Stimulated activated naive B cell treated with anti-CD40 and anti-IgM and Interleukin-4, amounts not matched to agents 10 μg/mL and 1 μg/mL and 100 μg/mL, for 72 hours (primary cell): Measurements from ENCODE around the gene GRWD1.

Experiments
- ATAC-seq, 2 donors: fragments of 150-1000 bp; cut with Tn5 transposase; replicated peaks; 2 replicates each; pipeline ENCODE4 v1.10.0; 2021; ENCODE audit warnings: moderate library complexity in 1 of 2
- DNase-seq: peaks from one replicate; pipeline ENCODE4 v3.0.0; 2021
- H3K27ac Mint-ChIP-seq: one replicate; pipeline ENCODE4 v1.8.0; 2022; ENCODE audit warnings: mild to moderate bottlenecking, mixed read lengths
- H3K27me3 Mint-ChIP-seq, 2 donors: one replicate each; pipeline ENCODE4 v1.8.0; 2022; ENCODE audit warnings: mixed read lengths in 2 of 2
- H3K36me3 Mint-ChIP-seq, 2 donors: one replicate each; pipeline ENCODE4 v1.8.0; 2022; ENCODE audit warnings: mixed read lengths in 2 of 2, mild to moderate bottlenecking in 1 of 2
- H3K4me1 Mint-ChIP-seq, 2 donors: one replicate each; pipeline ENCODE4 v1.8.0; 2022; ENCODE audit warnings: mixed read lengths in 2 of 2, mild to moderate bottlenecking in 1 of 2
- H3K4me3 Mint-ChIP-seq, 2 donors: one replicate each; pipeline ENCODE4 v1.8.0; 2022; ENCODE audit warnings: mild to moderate bottlenecking in 2 of 2, mixed read lengths in 2 of 2, moderate library complexity in 1 of 2
- H3K9me3 Mint-ChIP-seq, 2 donors: one replicate each; pipeline ENCODE4 v1.8.0; 2022; ENCODE audit warnings: mixed read lengths in 2 of 2, mild to moderate bottlenecking in 1 of 2

GRWD1 gene

DNA sequence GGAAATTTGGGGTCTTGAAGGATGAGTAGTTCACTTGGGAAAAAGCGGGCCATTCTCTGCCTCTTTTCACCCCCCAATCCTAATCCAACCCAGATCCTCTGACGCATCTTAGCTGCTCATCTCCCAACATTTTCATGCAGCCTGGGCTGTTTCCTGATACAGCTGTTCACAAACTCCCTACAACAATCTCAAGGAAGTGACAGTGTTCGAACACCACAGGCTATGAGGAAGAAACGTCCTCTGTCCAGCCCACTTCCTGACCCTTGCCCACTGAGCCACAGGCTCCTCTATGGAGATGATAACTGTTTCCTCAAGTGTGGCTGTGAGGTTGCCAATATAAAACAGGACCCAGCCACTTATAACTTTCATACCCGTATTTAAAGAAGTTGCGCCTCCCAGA lies 49.6 kb downstream of the GRWD1 start:
- Mint-ChIP-seq H3K36me3 (peaks cover 2 to 6% of the 10 kb centered on the region in 2 donors), H3K9me3 (peaks cover 6 to 8% of the 10 kb centered on the region in 2 donors), H3K27ac (no peak overlapping the region), H3K4me1 (peaks cover 29 to 45% of the 10 kb centered on the region in 2 donors), H3K4me3 (no peak overlapping the region), H3K27me3 (peaks cover 54 to 73% of the 10 kb centered on the region in 2 donors)
- no peak for ATAC-seq
- no peak for DNase-seq

DNA sequence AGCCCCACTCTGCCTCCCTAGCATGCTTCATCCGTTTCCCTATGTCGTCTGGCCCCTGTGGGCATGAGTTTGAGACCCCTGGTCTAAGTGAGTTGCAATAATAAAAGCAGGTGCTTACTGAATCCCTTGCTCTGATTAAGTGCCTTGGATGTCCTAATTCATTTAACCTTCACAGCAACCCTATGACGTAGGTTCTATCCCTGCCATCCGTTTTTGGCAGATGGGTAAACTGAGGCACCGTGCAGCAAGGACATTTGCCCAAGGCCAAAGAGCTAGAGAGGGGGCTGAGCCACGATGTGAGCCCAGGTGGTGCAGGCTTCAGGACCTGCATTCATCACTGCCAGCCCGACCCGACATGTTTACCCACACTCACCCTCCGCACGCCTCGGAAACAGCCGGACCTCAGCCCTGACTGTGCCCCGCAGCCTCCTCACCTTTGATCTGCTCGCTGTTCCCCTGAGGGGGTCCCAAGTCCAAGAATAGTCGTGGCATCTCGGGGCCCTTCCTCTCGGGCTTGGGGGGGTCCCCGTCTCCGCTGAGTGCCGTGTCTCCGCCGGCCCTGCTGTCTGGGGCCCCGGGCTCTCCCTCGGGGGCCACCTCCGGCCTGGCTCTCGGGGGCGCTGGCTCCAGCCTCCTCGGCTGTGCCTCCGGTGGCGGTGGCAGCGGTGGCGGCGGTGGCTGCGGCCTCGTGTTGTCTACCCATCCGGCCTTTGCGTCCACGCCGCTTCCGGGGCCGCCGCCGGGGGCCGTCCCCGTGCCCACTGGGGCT lies 51.4 kb downstream of the GRWD1 start:
- Mint-ChIP-seq H3K27ac (no peak overlapping the region), H3K4me1 (peaks cover 29 to 45% of the 10 kb centered on the region in 2 donors), H3K4me3 (no peak overlapping the region), H3K27me3 (peaks cover 61 to 74% of the 10 kb centered on the region in 2 donors), H3K9me3 (peaks cover 6 to 8% of the 10 kb centered on the region in 2 donors), H3K36me3 (peaks cover 2 to 6% of the 10 kb centered on the region in 2 donors)
- DNase-seq, result no peak
- no peak for ATAC-seq

DNA sequence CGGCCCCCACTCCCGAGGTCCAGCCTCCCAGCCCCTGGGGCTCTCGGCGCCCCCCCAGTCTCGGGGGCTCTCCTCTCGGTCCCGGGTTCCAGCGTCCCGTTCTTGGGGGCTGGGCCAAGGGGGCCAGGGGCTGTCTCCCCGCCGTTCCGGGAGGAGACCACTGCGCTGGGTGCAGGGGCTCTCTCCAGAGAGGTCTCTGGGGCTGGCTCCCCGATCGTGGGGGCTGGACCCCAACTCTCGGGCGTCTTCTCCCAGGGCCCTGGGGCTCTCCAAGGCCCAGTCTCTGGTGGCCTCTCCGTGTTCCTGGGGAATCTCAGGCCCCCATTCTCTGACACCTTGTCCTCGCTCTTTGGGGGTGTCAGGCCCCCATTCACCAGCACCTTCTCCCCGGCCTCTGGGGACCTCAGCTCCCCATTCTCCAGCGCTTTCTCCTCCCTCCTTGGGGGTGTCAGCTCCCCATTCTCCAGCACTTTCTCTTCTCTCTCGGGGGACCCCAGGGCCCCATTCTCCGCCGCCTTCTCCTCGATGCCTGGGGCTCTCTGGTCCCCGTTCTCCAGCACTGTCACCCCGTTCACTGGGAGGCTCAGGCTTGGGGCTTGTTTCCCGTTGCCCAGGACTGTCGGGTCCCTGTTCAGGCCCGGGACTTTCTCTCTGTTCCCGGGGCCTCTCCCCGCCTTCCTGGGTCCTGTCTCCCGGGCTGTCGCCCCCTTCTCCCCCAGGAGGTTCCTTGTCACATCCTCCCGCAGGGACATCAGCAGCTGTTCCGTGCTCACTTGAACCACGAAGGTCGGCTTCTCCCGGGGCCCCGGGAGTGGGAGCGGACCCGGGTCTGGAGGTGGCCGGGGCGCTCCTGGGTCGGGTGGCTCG lies 52.2 kb downstream of the GRWD1 start:
- Mint-ChIP-seq H3K27me3 (peaks cover 55 to 66% of the 10 kb centered on the region in 2 donors), H3K9me3 (peaks cover under 1% of the 10 kb centered on the region in 2 donors), H3K4me3 (peak overlapping the region; percentile 9 to 62), H3K4me1 (peaks cover 29 to 45% of the 10 kb centered on the region in 2 donors), H3K36me3 (peaks cover 0 to under 1% of the 10 kb centered on the region in 2 donors), H3K27ac (no peak overlapping the region)
- DNase-seq, result no peak
- ATAC-seq, result no peak

DNA sequence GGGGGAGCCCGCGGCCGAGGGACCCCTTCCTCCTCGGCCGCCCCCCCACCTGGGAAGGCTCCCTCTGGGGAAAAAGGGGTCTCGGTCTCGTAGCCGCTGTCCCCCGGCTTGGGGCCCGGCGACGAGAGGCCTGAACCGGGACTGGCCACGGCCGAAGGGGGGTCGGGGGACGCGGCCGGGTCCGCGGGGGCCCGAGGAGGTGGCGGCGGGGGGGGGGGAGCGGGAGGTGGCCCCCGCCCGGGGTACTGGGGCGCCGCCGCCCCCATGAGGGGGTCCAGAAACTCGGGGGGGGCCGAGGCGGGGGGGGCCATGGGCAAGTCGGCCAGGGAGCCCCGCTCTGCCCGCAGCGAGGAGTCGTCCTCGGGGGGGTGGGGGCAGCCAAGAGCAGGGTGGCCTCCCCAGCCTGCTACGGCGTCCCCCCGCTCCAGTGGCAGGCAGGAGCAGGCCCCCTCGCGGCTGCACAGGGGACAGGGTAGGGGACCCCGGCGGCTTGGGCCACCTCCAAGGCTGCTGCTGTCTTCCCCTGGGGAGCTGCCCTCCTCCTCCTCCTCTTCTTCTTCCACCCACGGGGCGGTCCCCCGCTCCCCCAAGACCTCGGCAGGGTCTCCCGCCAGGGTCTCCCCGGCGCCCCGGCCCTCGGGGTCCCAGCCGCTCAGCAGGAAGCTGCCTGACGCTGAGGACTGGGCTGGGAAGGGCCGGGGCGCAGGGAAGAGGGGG lies 53.0 kb downstream of the GRWD1 start:
- no peaks in the 10 kb centered on the region for H3K9me3 Mint-ChIP-seq
- no peak overlapping the region for H3K4me3 Mint-ChIP-seq
- no peak overlapping the region for H3K27ac Mint-ChIP-seq
- DNase-seq, result no peak
- no peak for ATAC-seq
- H3K36me3 Mint-ChIP-seq, result no peaks in the 10 kb centered on the region
- peaks cover 33 to 44% of the 10 kb centered on the region in 2 donors for H3K4me1 Mint-ChIP-seq
- peaks cover 57 to 64% of the 10 kb centered on the region in 2 donors for H3K27me3 Mint-ChIP-seq

DNA sequence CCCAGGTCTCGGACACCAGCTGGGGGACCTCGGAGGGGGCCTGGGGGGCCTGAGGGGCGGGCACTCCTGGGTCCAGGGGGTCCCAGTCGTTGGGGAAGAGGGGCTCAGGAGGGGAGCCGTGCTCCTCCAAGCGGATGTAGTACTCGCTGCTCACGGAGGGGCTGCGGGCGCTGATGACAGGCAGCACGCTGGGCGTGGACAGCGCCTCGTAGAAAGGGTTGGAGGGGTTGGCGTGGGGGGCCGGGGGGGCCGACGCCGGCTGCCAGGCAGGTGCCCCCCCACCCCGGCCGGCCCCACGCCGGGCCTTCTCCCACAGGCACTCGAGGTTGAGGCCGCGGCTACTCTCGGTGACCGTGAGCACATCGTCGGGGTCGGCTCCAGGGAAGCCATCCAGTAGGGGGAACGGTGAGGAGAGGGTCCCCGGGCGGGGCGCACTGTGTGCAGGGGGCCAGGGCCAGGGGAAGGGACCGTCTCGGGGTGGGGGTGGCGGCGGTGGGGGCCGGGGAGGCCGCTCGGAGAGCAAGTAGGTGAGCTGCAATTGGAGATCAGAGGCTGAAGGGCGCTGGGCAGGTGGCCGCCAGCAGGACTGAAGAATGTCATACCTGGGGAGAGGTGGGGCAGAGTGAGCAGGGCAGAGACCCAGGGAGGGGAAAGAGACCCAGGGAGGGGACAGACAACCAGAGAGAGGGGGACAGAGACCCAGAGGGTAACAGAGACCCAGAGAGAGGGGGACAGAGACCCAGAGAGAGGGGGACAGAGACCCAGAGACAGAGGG lies 53.7 kb downstream of the GRWD1 start:
- ATAC-seq (no peak), DNase-seq (no peak)
- Mint-ChIP-seq H3K27me3 (peaks cover 52 to 58% of the 10 kb centered on the region in 2 donors), H3K36me3 (no peaks in the 10 kb centered on the region), H3K27ac (no peak overlapping the region), H3K9me3 (no peaks in the 10 kb centered on the region), H3K4me3 (no peak overlapping the region), H3K4me1 (peaks cover 30 to 38% of the 10 kb centered on the region in 2 donors)

DNA sequence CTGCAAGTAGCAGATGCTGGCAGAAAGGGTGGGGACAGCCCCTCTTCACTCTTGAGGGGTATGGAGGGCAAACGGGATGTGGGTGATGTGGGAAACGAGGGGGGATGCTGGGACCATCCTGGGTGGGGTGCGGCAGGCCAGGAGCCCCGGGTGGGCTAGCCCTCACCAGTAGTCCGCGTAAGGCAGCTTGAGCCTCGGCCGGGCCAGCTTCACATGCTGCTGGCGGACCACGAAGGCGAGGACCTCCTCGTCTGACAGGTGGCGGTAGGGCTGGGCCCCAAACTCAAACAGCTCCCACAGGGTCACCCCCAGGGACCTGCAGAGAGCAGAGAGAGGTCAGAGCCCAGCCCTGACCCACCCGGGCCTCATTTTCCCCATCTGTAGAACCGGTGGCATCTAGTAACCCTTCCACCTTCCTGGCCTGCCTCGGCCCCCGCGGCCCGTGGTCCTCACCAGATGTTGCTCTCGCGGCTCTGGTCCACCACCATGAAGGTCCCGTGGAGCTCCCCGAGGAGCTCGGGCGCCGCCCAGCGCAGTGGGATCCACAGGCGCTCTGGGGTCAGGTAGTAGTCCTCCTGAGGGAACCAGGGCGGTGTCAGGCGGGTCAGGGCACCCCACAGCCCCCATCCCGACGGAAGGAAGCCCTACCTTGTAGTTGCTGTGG lies 55.2 kb downstream of the GRWD1 start:
- Mint-ChIP-seq H3K27me3 (peaks cover 39 to 44% of the 10 kb centered on the region in 2 donors), H3K27ac (no peak overlapping the region)

DNA sequence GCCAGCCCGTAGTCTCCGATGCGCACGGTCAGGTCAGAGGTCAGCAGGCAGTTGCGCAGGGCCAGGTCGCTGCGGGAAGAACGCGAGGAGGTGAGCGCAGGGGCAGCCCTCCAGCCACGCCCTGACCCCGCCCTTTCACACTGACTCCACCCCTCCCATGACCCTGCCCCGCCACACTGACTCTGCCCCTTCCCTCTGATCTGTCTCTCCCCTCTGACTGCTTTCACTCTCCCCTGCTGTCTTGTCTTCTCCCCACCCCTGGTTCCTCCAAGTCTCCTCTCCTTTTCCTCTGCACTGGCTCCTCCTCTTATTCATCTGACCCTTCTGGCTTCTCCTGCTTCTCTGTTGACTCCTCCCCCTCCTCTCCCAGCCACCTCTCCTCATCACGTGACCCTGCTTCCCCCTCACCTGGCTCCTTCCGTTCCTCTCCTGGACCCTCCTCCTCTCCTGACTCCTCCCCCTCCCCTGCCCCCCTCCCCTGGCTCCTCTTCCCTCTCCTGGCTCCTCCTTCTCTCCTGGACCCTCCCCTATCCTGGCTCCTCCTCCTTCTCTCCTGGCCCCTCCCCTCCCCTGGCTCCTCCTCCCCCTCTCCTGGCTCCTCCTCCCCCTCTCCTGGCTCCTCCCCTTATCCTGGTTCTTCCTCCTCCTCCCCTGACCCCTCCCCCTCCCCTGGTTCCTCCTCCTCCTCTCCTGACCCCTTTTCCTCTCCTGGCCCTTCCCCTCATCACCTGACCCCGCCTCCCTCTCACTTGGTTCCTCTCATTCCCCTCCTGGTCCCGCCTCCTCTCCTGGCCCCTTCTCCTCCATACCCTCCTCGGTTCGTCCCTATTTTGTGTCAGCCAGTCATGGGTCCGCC lies 55.9 kb downstream of the GRWD1 start:
- H3K27ac Mint-ChIP-seq, result peak overlapping the region; percentile 48
- DNase-seq, result no peak
- H3K9me3 Mint-ChIP-seq, result no peaks in the 10 kb centered on the region
- no peaks in the 10 kb centered on the region for H3K36me3 Mint-ChIP-seq
- peak overlapping the region; percentile 65 to 76 for H3K4me3 Mint-ChIP-seq
- peak; percentile 47 to 53 for ATAC-seq
- peaks cover 28 to 38% of the 10 kb centered on the region in 2 donors for H3K4me1 Mint-ChIP-seq
- H3K27me3 Mint-ChIP-seq, result peaks cover 36% of the 10 kb centered on the region in 2 donors

More for the DNA sequence above, 55.2 kb downstream of the GRWD1 start:
- H3K9me3 Mint-ChIP-seq, result no peaks in the 10 kb centered on the region
- no peak for DNase-seq
- H3K4me1 Mint-ChIP-seq, result peaks cover 28 to 38% of the 10 kb centered on the region in 2 donors
- H3K4me3 Mint-ChIP-seq, result peak overlapping the region; percentile 65 to 76
- H3K36me3 Mint-ChIP-seq, result no peaks in the 10 kb centered on the region
- ATAC-seq, result no peak

DNA sequence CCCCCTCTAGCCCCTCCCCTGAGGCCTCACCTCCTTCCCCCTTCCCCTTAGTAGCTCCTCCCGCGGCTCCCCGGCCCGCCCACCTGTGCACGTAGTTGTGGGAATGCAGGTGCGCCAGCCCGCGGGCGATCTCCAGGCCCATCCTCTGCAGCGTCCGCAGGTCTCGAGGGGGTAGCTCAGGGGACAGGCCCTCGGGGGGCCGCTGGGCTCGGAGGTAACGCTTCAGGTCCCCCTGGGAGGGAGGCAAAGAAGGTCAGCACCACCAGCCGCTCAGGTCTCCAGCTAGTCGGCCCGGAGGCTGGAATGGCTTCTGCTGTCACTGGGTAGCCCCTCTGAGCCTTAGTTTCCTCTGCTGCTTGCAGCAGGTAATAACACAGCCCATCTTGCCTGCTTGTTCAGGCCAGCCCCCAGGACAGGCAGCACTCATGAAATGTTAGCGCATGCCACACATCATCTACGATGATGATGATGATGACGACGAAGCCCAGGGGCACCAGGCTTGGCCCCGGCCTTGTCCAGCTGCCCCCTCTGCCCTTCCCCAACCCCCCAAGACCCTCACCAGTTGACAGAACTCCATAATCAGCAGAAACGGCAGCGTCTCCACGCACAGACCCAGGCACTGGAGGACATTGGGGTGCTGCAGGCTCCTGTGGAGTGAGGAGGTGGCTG lies 56.7 kb downstream of the GRWD1 start:
- DNase-seq, result peak; percentile 80
- Mint-ChIP-seq H3K9me3 (no peaks in the 10 kb centered on the region), H3K4me1 (peaks cover 28 to 38% of the 10 kb centered on the region in 2 donors), H3K4me3 (peak overlapping the region; percentile 65 to 66), H3K36me3 (no peaks in the 10 kb centered on the region), H3K27me3 (peaks cover 29 to 30% of the 10 kb centered on the region in 2 donors), H3K27ac (peak overlapping the region; percentile 48)
- peak; percentile 81 for ATAC-seq

DNA sequence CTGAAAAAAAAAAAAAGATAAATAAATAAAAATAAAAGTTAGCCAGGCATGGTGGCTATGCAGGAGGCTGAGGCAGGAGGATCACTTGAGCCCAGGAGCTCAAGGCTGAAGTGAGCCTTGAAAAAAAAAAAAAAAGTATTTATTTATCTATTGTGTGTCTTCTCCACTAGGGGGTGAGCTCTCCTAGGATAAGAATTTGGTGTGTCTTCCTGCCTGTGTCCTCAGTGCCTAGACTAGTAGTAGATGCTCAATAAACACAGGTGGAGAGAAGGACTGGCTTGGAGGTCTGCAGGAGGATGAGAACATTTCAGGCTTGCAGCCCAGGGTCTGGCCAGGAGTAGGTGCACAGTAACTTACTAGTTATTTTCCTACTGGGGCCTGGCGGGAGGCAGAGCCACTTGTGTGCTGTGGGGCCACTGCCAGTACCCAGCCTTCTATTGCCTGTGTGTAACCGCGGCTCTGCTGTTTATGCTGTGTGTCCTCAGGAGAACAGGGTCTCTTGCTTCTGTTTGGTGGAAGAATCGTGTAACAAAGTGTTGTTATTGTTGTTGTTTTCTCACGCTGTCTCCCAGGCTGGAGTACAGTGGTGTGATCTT lies 60.5 kb downstream of the GRWD1 start:
- DNase-seq (no peak), ATAC-seq (peak; percentile 13 to 17)
- no peak overlapping the region for H3K4me3 Mint-ChIP-seq
- H3K36me3 Mint-ChIP-seq, result no peaks in the 10 kb centered on the region
- H3K27ac Mint-ChIP-seq, result no peak overlapping the region
- H3K27me3 Mint-ChIP-seq, result peaks cover 26 to 27% of the 10 kb centered on the region in 2 donors
- H3K9me3 Mint-ChIP-seq, result no peaks in the 10 kb centered on the region
- H3K4me1 Mint-ChIP-seq, result peaks cover 22 to 32% of the 10 kb centered on the region in 2 donors
